ENCODE results near the gene KCNMB2. TPM values are rescaled to one million over a fixed set of nuclear protein-coding genes. Genes with fewer than 3 reads are reported as not detected.

Gene KCNMB2
- total RNA-seq, 4 donors from 2014 or later = not detected

GRCh38 chr3:178568911-178569310 is 32.7 kb downstream of the KCNMB2 start:
- H3K27me3 ChIP-seq = no peaks in the 10 kb centered on the region

DNA sequence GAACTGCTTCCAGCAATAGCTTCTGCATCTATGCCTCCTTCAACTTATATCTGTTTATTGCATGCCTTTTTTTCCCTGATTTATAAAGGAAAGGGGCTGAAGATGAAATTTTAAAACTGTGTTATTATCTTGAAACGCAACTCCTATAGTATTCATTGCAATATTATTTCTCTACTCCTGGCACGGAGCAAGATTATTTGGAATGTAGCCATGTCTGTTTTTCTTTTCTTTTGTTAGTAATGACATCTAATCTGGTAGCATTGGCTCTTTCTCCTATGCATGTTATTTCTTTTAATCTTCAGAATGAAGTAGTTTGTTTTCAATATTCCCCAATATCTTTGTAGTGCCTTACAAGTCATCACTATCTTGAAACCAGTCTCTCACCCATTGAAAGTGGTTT is 33.6 kb downstream of the KCNMB2 start:
- no peaks in the 10 kb centered on the region for H3K36me3 ChIP-seq
- no peak for DNase-seq (ENCODE audit: low spot score in 2 of 2)
- no peak overlapping the region for H3K27ac ChIP-seq
- no peak overlapping the region for H3K4me3 ChIP-seq
- no peaks in the 10 kb centered on the region for H3K9me3 ChIP-seq
- 22 to 28% methylated on average over 2 of the region's 2 CpGs for WGBS, 2 donors
- TF ChIP-seq EP300 (IDR thresholded peaks at IDR 0.05) (no peak), CTCF (IDR thresholded peaks at IDR 0.05) (no peak), POLR2A (IDR thresholded peaks at IDR 0.05) (no peak)
- no peaks in the 10 kb centered on the region for H3K4me1 ChIP-seq
- H3K27me3 ChIP-seq = no peaks in the 10 kb centered on the region

More at GRCh38 chr3:178568911-178569310, 32.7 kb downstream of the KCNMB2 start:
- no peak overlapping the region for H3K4me3 ChIP-seq
- no peaks in the 10 kb centered on the region for H3K36me3 ChIP-seq
- TF ChIP-seq CTCF (IDR thresholded peaks at IDR 0.05) = no peak
- TF ChIP-seq EP300 (IDR thresholded peaks at IDR 0.05) = no peak
- TF ChIP-seq POLR2A (IDR thresholded peaks at IDR 0.05) = no peak
- DNase-seq (ENCODE audit: low spot score in 2 of 2) = no peak
- H3K27ac ChIP-seq = no peak overlapping the region
- H3K9me3 ChIP-seq = no peaks in the 10 kb centered on the region
- 86 to 93% methylated on average over 1 of the region's 1 CpG for WGBS, 2 donors
- H3K4me1 ChIP-seq = no peaks in the 10 kb centered on the region

GRCh38 chr3:178583963-178584575 is 47.8 kb downstream of the KCNMB2 start:
- H3K9me3 ChIP-seq = peaks cover 0 to 17% (median 0%) of the 10 kb centered on the region in 4 donors
- H3K4me3 ChIP-seq = no peak overlapping the region
- no peak overlapping the region for H3K27ac ChIP-seq
- H3K27me3 ChIP-seq = no peaks in the 10 kb centered on the region
- no peak for TF ChIP-seq CTCF (IDR thresholded peaks at IDR 0.05)
- H3K36me3 ChIP-seq = no peaks in the 10 kb centered on the region
- no peaks in the 10 kb centered on the region for H3K4me1 ChIP-seq
- 73 to 77% methylated on average over 4 of the region's 4 CpGs for WGBS, 2 donors
- DNase-seq (ENCODE audit: low spot score in 2 of 2) = no peak

DNA sequence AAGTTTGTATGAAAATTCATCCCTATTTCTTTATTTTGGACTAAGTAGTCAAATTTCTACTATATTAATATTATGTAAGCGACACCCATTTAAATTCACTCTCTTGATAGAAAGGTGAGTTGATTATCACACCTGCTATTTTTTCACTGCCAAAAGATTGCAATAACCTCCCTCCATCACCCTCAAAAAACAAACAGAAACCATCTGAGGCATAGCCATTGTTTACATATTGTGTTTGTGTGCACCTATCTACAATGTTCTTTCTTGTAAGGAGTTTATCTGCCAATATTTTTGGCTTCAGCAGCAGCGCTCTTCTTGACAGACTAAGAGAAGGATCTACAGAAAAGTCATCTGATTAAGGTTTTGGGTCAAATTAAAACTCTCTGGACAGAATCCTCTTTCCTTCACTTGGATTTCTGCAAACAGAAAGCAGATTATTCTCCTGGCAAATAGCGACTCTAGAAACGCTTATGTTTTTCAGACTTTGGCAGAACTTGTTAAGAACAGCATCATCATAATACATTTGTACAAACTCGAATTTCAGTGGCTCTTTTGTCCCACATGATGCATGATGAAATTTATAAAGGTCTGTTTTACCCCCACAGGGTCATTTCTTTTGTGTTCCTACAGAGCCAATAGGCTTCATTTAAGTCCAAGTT is 48.6 kb downstream of the KCNMB2 start:
- WGBS, 2 donors = 41 to 48% methylated on average over 5 of the region's 5 CpGs
- H3K4me1 ChIP-seq = no peaks in the 10 kb centered on the region
- no peaks in the 10 kb centered on the region for H3K36me3 ChIP-seq
- TF ChIP-seq POLR2A (IDR thresholded peaks at IDR 0.05) (no peak), EP300 (IDR thresholded peaks at IDR 0.05) (no peak), CTCF (IDR thresholded peaks at IDR 0.05) (no peak)
- H3K4me3 ChIP-seq = no peak overlapping the region
- H3K27me3 ChIP-seq = no peaks in the 10 kb centered on the region
- no peak overlapping the region for H3K27ac ChIP-seq
- DNase-seq (ENCODE audit: low spot score in 2 of 2) = no peak
- peaks cover 0 to 11% (median 0%) of the 10 kb centered on the region in 4 donors for H3K9me3 ChIP-seq

DNA sequence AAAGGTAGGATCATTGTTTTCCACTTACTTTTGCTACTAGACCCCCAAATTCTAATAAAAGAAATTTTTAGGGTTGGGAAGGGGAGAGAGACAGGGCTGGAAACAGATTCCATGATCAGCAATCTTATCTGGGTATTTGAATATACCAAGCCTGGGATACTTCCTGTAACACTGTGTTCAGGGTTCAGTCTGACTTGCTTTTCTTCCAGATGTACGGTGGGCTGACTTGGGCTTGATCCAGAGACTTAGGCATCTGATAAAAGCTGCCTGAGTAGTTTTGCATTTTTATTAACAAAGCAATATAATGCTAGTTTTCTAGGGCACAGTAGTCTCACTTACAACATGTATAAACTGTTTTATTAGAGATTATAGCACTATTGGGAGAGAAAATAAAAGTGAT is 49.2 kb downstream of the KCNMB2 start:
- H3K36me3 ChIP-seq = no peaks in the 10 kb centered on the region
- 5% methylated on average over 1 of the region's 1 CpG for WGBS, 2 donors
- H3K4me1 ChIP-seq = no peaks in the 10 kb centered on the region
- TF ChIP-seq POLR2A (IDR thresholded peaks at IDR 0.05) (no peak), CTCF (IDR thresholded peaks at IDR 0.05) (no peak), EP300 (IDR thresholded peaks at IDR 0.05) (no peak)
- H3K27ac ChIP-seq = no peak overlapping the region
- no peak for DNase-seq (ENCODE audit: low spot score in 2 of 2)
- H3K9me3 ChIP-seq = peaks cover 0 to 7% (median 0%) of the 10 kb centered on the region in 4 donors
- H3K27me3 ChIP-seq = no peaks in the 10 kb centered on the region
- no peak overlapping the region for H3K4me3 ChIP-seq

All from tibial nerve (tissue), 4 donors.